ENCODE results near the gene PRR14. TPM values are rescaled to one million over a fixed set of nuclear protein-coding genes. Genes with fewer than 3 reads are reported as not detected.

Gene PRR14
- total and polyA plus RNA-seq, 2 experiments from 2014 or later, result 5.6 to 18.0 TPM

DNA sequence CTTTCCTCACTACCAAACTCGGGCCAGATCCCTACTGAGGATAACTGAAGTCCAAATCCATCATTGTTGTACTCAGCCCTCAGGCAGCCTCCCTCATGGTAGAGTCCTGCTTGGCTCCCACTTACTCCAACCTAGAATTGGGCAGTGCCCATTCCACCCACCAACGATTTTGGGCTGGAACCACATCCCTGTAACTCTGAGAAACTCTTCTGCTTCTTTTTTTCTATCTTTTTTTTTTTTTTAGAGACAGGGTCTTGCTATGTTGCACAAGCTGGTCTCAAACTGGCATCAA, 1.2 kb downstream of the PRR14 start:
- H3K27me3 ChIP-seq (replicated peaks; ENCODE audit: insufficient read depth), result no peaks in the 10 kb centered on the region
- in situ Hi-C loops (cut with MboI), result no loop called here
- WGBS, 2 experiments (ENCODE audit: low coverage in 1 of 2, low lambda C conversion rate in 2 of 2, missing lambda C conversion rate in 2 of 2), result 3 to 6% methylated on average over 2 of the region's 2 CpGs
- peak overlapping the region; percentile 98 for H2AFZ ChIP-seq
- peaks cover 11% of the 10 kb centered on the region for H3F3A ChIP-seq (ENCODE audit: insufficient read depth)
- no peaks in the 10 kb centered on the region for H3K9me2 ChIP-seq (ENCODE audit: insufficient read depth)
- peak overlapping the region; percentile 87 for H3K9ac ChIP-seq
- H3K36me3 ChIP-seq (ENCODE audit: low read depth), result peaks cover 7% of the 10 kb centered on the region; the same call in 1 of the 2 replicates
- H3K27ac ChIP-seq, result peak overlapping the region; percentile 72; the same call in 1 of the 2 replicates
- no peaks in the 10 kb centered on the region for H3K9me3 ChIP-seq (ENCODE audit: low read depth)
- H3K4me3 ChIP-seq, result peak overlapping the region; percentile 96
- TF ChIP-seq EZH2 (IDR thresholded peaks at IDR 0.05; ENCODE audit: insufficient read depth, poor library complexity, severe bottlenecking) (no peak), EZH2phosphoT487 (IDR thresholded peaks at IDR 0.05; ENCODE audit: insufficient read depth, low read depth) (no peak)
- no peaks in the 10 kb centered on the region for H4K20me1 ChIP-seq (ENCODE audit: insufficient read depth)
- H3K4me1 ChIP-seq (ENCODE audit: insufficient read depth), result peaks cover 11% of the 10 kb centered on the region
- H3K79me2 ChIP-seq (ENCODE audit: insufficient read depth), result peaks cover 24% of the 10 kb centered on the region
- H3K4me2 ChIP-seq (ENCODE audit: unreplicated experiment), result peak overlapping the region; percentile 85
- no peak for DNase-seq

DNA sequence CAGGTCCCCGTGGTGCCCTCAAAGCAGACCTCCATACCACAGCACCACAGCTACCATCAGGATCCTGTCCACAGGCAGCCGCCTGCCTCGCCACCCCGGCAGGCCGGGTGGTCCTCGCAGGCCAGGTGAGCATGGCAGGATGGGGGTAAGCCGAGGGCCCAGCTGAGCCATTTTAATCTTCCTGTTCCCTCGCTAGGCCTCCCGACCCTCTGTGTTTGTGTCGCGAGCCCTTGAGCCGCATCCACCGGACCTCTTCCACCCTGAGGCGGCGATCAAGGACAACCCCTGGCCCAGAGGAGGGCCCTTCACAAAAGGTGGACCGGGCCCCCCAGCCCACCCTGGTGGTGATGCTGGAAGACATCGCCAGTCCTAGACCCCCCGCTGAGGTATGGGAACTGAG, 2.0 kb downstream of the PRR14 start:
- peaks cover 18% of the 10 kb centered on the region for H3F3A ChIP-seq (ENCODE audit: insufficient read depth)
- H3K4me3 ChIP-seq, result no peak overlapping the region
- peaks cover 7% of the 10 kb centered on the region; the same call in 1 of the 2 replicates for H3K36me3 ChIP-seq (ENCODE audit: low read depth)
- H3K79me2 ChIP-seq (ENCODE audit: insufficient read depth), result peaks cover 24% of the 10 kb centered on the region
- no peaks in the 10 kb centered on the region for H3K9me2 ChIP-seq (ENCODE audit: insufficient read depth)
- H3K9me3 ChIP-seq (ENCODE audit: low read depth), result no peaks in the 10 kb centered on the region
- no peak overlapping the region for H3K9ac ChIP-seq
- DNase-seq, result no peak
- TF ChIP-seq EZH2 (IDR thresholded peaks at IDR 0.05; ENCODE audit: insufficient read depth, poor library complexity, severe bottlenecking), result no peak
- no peak for TF ChIP-seq EZH2phosphoT487 (IDR thresholded peaks at IDR 0.05; ENCODE audit: insufficient read depth, low read depth)
- in situ Hi-C loops (cut with MboI), result no loop called here
- no peak overlapping the region for H3K27ac ChIP-seq
- 86 to 95% methylated on average over 14 to 18 of the region's 18 CpGs for WGBS, 2 experiments (ENCODE audit: low coverage in 1 of 2, low lambda C conversion rate in 2 of 2, missing lambda C conversion rate in 2 of 2)
- H2AFZ ChIP-seq, result no peak overlapping the region
- no peaks in the 10 kb centered on the region for H4K20me1 ChIP-seq (ENCODE audit: insufficient read depth)
- H3K4me2 ChIP-seq (ENCODE audit: unreplicated experiment), result no peak overlapping the region
- H3K27me3 ChIP-seq (replicated peaks; ENCODE audit: insufficient read depth), result no peaks in the 10 kb centered on the region
- peaks cover 16% of the 10 kb centered on the region for H3K4me1 ChIP-seq (ENCODE audit: insufficient read depth)

DNA sequence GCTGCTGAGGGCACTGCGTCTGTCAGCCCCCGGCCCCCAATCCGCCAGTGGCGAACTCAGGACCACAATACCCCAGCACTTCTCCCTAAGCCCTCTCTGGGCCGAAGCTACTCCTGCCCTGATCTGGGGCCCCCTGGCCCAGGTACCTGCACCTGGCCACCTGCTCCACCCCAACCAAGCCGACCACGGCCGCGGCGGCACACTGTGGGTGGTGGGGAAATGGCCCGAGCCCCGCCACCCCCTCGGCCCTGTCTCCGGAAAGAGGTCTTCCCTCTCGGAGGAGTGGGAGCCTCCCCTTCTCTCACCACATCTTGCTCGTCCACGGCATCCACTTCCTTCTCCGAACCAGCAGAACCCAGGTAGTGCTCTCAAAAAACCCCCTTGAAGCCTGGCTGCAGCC, 4.1 kb downstream of the PRR14 start:
- Histone ChIP-seq H3K9ac (no peak overlapping the region), H3F3A (ENCODE audit: insufficient read depth) (peaks cover 18% of the 10 kb centered on the region), H3K9me2 (ENCODE audit: insufficient read depth) (no peaks in the 10 kb centered on the region), H4K20me1 (ENCODE audit: insufficient read depth) (no peaks in the 10 kb centered on the region), H3K27ac (no peak overlapping the region), H3K4me1 (ENCODE audit: insufficient read depth) (peaks cover 15% of the 10 kb centered on the region), H3K36me3 (ENCODE audit: low read depth) (peaks cover 7% of the 10 kb centered on the region; the same call in 1 of the 2 replicates), H3K79me2 (ENCODE audit: insufficient read depth) (peaks cover 27% of the 10 kb centered on the region), H2AFZ (no peak overlapping the region), H3K9me3 (ENCODE audit: low read depth) (no peaks in the 10 kb centered on the region), H3K4me2 (ENCODE audit: unreplicated experiment) (no peak overlapping the region), H3K27me3 (replicated peaks; ENCODE audit: insufficient read depth) (no peaks in the 10 kb centered on the region), H3K4me3 (no peak overlapping the region)
- no peak for DNase-seq
- 94 to 98% methylated on average over 11 to 18 of the region's 18 CpGs for WGBS, 2 experiments (ENCODE audit: low coverage in 1 of 2, low lambda C conversion rate in 2 of 2, missing lambda C conversion rate in 2 of 2)
- no peak for TF ChIP-seq EZH2 (IDR thresholded peaks at IDR 0.05; ENCODE audit: insufficient read depth, poor library complexity, severe bottlenecking)
- in situ Hi-C loops (cut with MboI), result no loop called here

DNA sequence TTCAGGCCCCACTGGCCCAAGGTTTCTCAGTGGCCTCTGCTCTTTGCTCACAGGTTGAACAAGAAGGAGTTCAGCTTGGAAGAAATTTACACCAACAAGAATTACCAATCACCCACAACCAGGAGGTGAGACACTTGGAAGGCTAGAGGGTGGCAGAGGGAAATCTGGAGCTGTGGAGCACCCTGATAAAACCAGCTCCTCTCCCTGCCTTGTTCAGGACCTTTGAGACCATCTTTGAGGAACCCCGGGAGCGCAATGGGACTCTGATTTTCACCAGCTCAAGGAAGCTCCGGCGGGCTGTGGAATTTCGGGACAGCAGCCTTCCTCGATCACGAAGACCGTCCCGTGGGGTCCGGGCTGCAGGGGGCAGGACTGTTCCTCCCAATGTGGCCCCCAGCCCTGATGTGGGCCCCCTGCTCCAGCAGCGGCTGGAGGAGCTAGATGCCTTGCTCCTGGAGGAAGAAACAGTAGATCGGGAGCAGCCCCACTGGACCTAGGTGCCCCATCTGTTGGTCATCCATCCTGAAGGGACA, 5.1 kb downstream of the PRR14 start:
- TF ChIP-seq EZH2 (IDR thresholded peaks at IDR 0.05; ENCODE audit: insufficient read depth, poor library complexity, severe bottlenecking) (no peak), EZH2phosphoT487 (IDR thresholded peaks at IDR 0.05; ENCODE audit: insufficient read depth, low read depth) (no peak)
- no peak overlapping the region for H3K9ac ChIP-seq
- peaks cover 16% of the 10 kb centered on the region for H3K4me1 ChIP-seq (ENCODE audit: insufficient read depth)
- no peak overlapping the region for H3K4me2 ChIP-seq (ENCODE audit: unreplicated experiment)
- H4K20me1 ChIP-seq (ENCODE audit: insufficient read depth), result no peaks in the 10 kb centered on the region
- no peak overlapping the region for H2AFZ ChIP-seq
- DNase-seq, result no peak
- H3F3A ChIP-seq (ENCODE audit: insufficient read depth), result peaks cover 18% of the 10 kb centered on the region
- no peaks in the 10 kb centered on the region for H3K9me2 ChIP-seq (ENCODE audit: insufficient read depth)
- H3K27me3 ChIP-seq (replicated peaks; ENCODE audit: insufficient read depth), result no peaks in the 10 kb centered on the region
- H3K4me3 ChIP-seq, result no peak overlapping the region
- no peak overlapping the region for H3K27ac ChIP-seq
- no peaks in the 10 kb centered on the region for H3K9me3 ChIP-seq (ENCODE audit: low read depth)
- 89 to 92% methylated on average over 12 of the region's 12 CpGs for WGBS, 2 experiments (ENCODE audit: low coverage in 1 of 2, low lambda C conversion rate in 2 of 2, missing lambda C conversion rate in 2 of 2)
- peaks cover 37% of the 10 kb centered on the region for H3K79me2 ChIP-seq (ENCODE audit: insufficient read depth)
- peaks cover 7% of the 10 kb centered on the region; the same call in 1 of the 2 replicates for H3K36me3 ChIP-seq (ENCODE audit: low read depth)
- in situ Hi-C loops (cut with MboI), result no loop called here

DNA sequence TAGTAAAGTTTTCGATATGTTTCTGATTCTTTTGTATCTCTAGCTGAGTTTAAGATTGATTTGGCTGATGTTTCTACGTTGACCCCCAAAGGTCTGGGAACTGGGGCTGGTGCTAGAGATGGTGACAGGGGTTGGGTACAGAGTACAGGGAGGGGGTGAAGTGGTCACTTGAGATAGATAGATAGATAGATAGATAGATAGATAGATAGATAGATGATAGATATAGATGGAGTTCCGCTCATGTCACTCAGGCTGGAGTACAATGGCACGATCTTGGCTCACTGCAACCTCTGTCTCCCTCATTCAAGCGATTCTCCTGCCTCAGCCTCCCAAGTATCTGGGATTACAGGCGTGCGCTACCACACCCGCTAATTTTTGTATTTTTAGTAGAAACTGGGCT, 5.6 kb downstream of the PRR14 start:
- Histone ChIP-seq H3K79me2 (ENCODE audit: insufficient read depth) (peaks cover 42% of the 10 kb centered on the region), H4K20me1 (ENCODE audit: insufficient read depth) (no peaks in the 10 kb centered on the region), H2AFZ (no peak overlapping the region), H3K4me3 (no peak overlapping the region), H3K27me3 (replicated peaks; ENCODE audit: insufficient read depth) (no peaks in the 10 kb centered on the region), H3K27ac (peak overlapping the region; percentile 86; the same call in 1 of the 2 replicates), H3F3A (ENCODE audit: insufficient read depth) (peaks cover 18% of the 10 kb centered on the region), H3K36me3 (ENCODE audit: low read depth) (peaks cover 7% of the 10 kb centered on the region; the same call in 1 of the 2 replicates), H3K4me1 (ENCODE audit: insufficient read depth) (peaks cover 21% of the 10 kb centered on the region), H3K9ac (no peak overlapping the region), H3K9me2 (ENCODE audit: insufficient read depth) (no peaks in the 10 kb centered on the region), H3K4me2 (ENCODE audit: unreplicated experiment) (no peak overlapping the region), H3K9me3 (ENCODE audit: low read depth) (no peaks in the 10 kb centered on the region)
- TF ChIP-seq EZH2 (IDR thresholded peaks at IDR 0.05; ENCODE audit: insufficient read depth, poor library complexity, severe bottlenecking) (no peak), EZH2phosphoT487 (IDR thresholded peaks at IDR 0.05; ENCODE audit: insufficient read depth, low read depth) (no peak)
- 96 to 98% methylated on average over 8 of the region's 8 CpGs for WGBS, 2 experiments (ENCODE audit: low coverage in 1 of 2, low lambda C conversion rate in 2 of 2, missing lambda C conversion rate in 2 of 2)
- no peak for DNase-seq
- in situ Hi-C loops (cut with MboI), result no loop called here
